Epithelial cell of prostate (primary cell): ENCODE data around the gene RTN4.

Experiments
- DNase-seq: peaks from one replicate; pipeline ENCODE4 v3.0.0-alpha.2; 2011; ENCODE audit warnings: low read depth, low spot score
- H3K27ac ChIP-seq: fragments of 450-650 bp; 2 replicates; pipeline ENCODE4 v1.5.1; 2017; ENCODE audit warnings: mild to moderate bottlenecking

RTN4 gene

GRCh38 chr2:54981385-54981784 is 68.9 kb downstream of the RTN4 start:
- peak overlapping the region; percentile 55 for H3K27ac ChIP-seq
- DNase-seq, result no peak

GRCh38 chr2:54979321-54980044 is 70.8 kb downstream of the RTN4 start:
- DNase-seq, result no peak

GRCh38 chr2:54977149-54977548 is 73.1 kb downstream of the RTN4 start:
- no peak overlapping the region for H3K27ac ChIP-seq
- no peak for DNase-seq

More at GRCh38 chr2:54979321-54980044, 70.8 kb downstream of the RTN4 start:
- H3K27ac ChIP-seq, result peak overlapping the region; percentile 55

GRCh38 chr2:54975598-54976492 is 74.4 kb downstream of the RTN4 start:
- H3K27ac ChIP-seq, result no peak overlapping the region
- no peak for DNase-seq

- no peak overlapping the region for H3K27ac ChIP-seq
- no peak for DNase-seq
These were observed 75.1 kb downstream of the RTN4 start for GRCh38 chr2:54975175-54975574.

- no peak for DNase-seq
- H3K27ac ChIP-seq, result no peak overlapping the region
These were observed 80.3 kb downstream of the RTN4 start for GRCh38 chr2:54969940-54970338.

GRCh38 chr2:54969295-54969939 is 80.8 kb downstream of the RTN4 start:
- H3K27ac ChIP-seq, result no peak overlapping the region
- DNase-seq, result no peak

GRCh38 chr2:54968561-54969218 is 81.6 kb downstream of the RTN4 start:
- DNase-seq, result no peak
- no peak overlapping the region for H3K27ac ChIP-seq

- DNase-seq, result no peak
- no peak overlapping the region for H3K27ac ChIP-seq
These were observed 82.4 kb downstream of the RTN4 start for GRCh38 chr2:54967759-54968365.

- DNase-seq, result no peak
- H3K27ac ChIP-seq, result no peak overlapping the region
These were observed 83.0 kb downstream of the RTN4 start for GRCh38 chr2:54967269-54967668.

- peak overlapping the region; percentile 39 for H3K27ac ChIP-seq
- no peak for DNase-seq
These were observed 83.4 kb downstream of the RTN4 start for GRCh38 chr2:54966837-54967236.

- no peak for DNase-seq
- peak overlapping the region; percentile 39 for H3K27ac ChIP-seq
These were observed 84.0 kb downstream of the RTN4 start for GRCh38 chr2:54966165-54966832.

- no peak for DNase-seq
- H3K27ac ChIP-seq, result peak overlapping the region; percentile 39
These were observed 84.8 kb downstream of the RTN4 start for GRCh38 chr2:54965425-54965824.

GRCh38 chr2:54964816-54965215 is 85.4 kb downstream of the RTN4 start:
- no peak overlapping the region for H3K27ac ChIP-seq

GRCh38 chr2:54964271-54964670 is 86.0 kb downstream of the RTN4 start:
- H3K27ac ChIP-seq, result no peak overlapping the region
- no peak for DNase-seq

More at GRCh38 chr2:54964816-54965215, 85.4 kb downstream of the RTN4 start:
- no peak for DNase-seq

- H3K27ac ChIP-seq, result no peak overlapping the region
- DNase-seq, result no peak
These were observed 86.8 kb downstream of the RTN4 start for GRCh38 chr2:54963476-54963875.

GRCh38 chr2:54962935-54963440 is 87.3 kb downstream of the RTN4 start:
- DNase-seq, result no peak
- H3K27ac ChIP-seq, result no peak overlapping the region

GRCh38 chr2:54962511-54962910 is 87.7 kb downstream of the RTN4 start:
- no peak overlapping the region for H3K27ac ChIP-seq
- DNase-seq, result no peak

- no peak for DNase-seq
- H3K27ac ChIP-seq, result no peak overlapping the region
These were observed 90.1 kb downstream of the RTN4 start for GRCh38 chr2:54960164-54960563.
